KBM-7 (cell line): Measurements from ENCODE around the gene CYSRT1.
A peak's percentile ranks its signal among the peaks of the same experiment; 100 is the strongest.

Experiments
- DNase-seq: peaks from one replicate; pipeline ENCODE4 v3.0.0-alpha.2; 2015
- in situ Hi-C: fragments of 300-500 bp; cut with MboI; formaldehyde crosslinking; loops from 2 replicates; pipeline ENCODE4 v1.14.3; 2020; ENCODE audit warnings: low sequenced_read_pairs, low pct_unique_long_range_greater_than_20kb, mixed read lengths

CYSRT1 gene

GRCh38 chr9:137222190-137223077 is 2.5 kb upstream of the CYSRT1 start, which contains the start of gene RNF208:
RNF208 (minus strand) TSS chr9:137222240; CDS start chr9:137221212, 1,028 bp downstream.
- DNase-seq: no peak
- in situ Hi-C loops: no loop called here

- in situ Hi-C loops: no loop called here
- peak; percentile 96 for DNase-seq
These were observed 1.6 kb upstream of the CYSRT1 start for GRCh38 chr9:137223078-137223970.

- in situ Hi-C loops: no loop called here
- no peak for DNase-seq
These were observed 841 bp downstream of the CYSRT1 start for GRCh38 chr9:137225699-137226331.

GRCh38 chr9:137226338-137227053 is 1.5 kb downstream of the CYSRT1 start:
- in situ Hi-C loops: no loop called here
- no peak for DNase-seq

GRCh38 chr9:137227054-137227852 is 2.3 kb downstream of the CYSRT1 start, which contains the start of gene RNF224:
RNF224 (plus strand) TSS chr9:137227502; CDS start chr9:137228336, 834 bp downstream.
- DNase-seq: peak; percentile 86
- in situ Hi-C loops: no loop called here

GRCh38 chr9:137227853-137228505 is 3.0 kb downstream of the CYSRT1 start:
- DNase-seq: no peak
- in situ Hi-C loops: no loop called here

- in situ Hi-C loops: no loop called here
These were observed 3.6 kb downstream of the CYSRT1 start for GRCh38 chr9:137228506-137228967.

GRCh38 chr9:137228968-137229896 is 4.3 kb downstream of the CYSRT1 start:
- no peak for DNase-seq
- in situ Hi-C loops: no loop called here

More at GRCh38 chr9:137228506-137228967, 3.6 kb downstream of the CYSRT1 start:
- no peak for DNase-seq

- DNase-seq: no peak
- in situ Hi-C loops: no loop called here
These were observed 5.1 kb downstream of the CYSRT1 start for GRCh38 chr9:137229903-137230704.

- DNase-seq: no peak
- in situ Hi-C loops: no loop called here
These were observed 5.9 kb downstream of the CYSRT1 start, which contains the start of gene SLC34A3 for GRCh38 chr9:137230705-137231371. SLC34A3 (plus strand) TSS chr9:137230901; CDS start chr9:137231703, 802 bp downstream.

- in situ Hi-C loops: no loop called here
- DNase-seq: no peak
These were observed 6.5 kb downstream of the CYSRT1 start for GRCh38 chr9:137231372-137232039.

- in situ Hi-C loops: no loop called here
- no peak for DNase-seq
These were observed 7.1 kb downstream of the CYSRT1 start for GRCh38 chr9:137232101-137232500.

- in situ Hi-C loops: no loop called here
- DNase-seq: no peak
These were observed 7.5 kb downstream of the CYSRT1 start for GRCh38 chr9:137232510-137232909.

- in situ Hi-C loops: no loop called here
- no peak for DNase-seq
These were observed 8.4 kb downstream of the CYSRT1 start for GRCh38 chr9:137233143-137233980.
